Neural cell (in vitro differentiated cells): ENCODE results near the gene LARP1. TPM values are rescaled to one million over a fixed set of nuclear protein-coding genes. Genes with fewer than 3 reads are reported as not detected.

Experiments
- H2AFZ ChIP-seq: fragments of 200-600, 300-800 bp; sonication (generic), shearing (Covaris generic); 2 replicates; pipeline ENCODE4 v1.6.0; 2014; ENCODE audit warnings: low read depth, mild to moderate bottlenecking, antibody characterized with exemption, low read length, moderate library complexity
- H3F3A ChIP-seq: fragments of 200-600 bp; shearing (Covaris generic); 2 replicates; pipeline ENCODE4 v1.6.1; 2016; ENCODE audit warnings: mild to moderate bottlenecking, moderate library complexity, mixed read lengths, antibody characterized with exemption, low read length; ENCODE audit not compliant: insufficient read depth, poor library complexity, severe bottlenecking
- H3K27ac ChIP-seq: fragments of 200-600, 300-800 bp; sonication (generic), shearing (Covaris generic); 2 replicates; pipeline ENCODE4 v1.5.1; 2014; ENCODE audit warnings: mild to moderate bottlenecking, low read length, moderate library complexity
- H3K27me3 ChIP-seq: fragments of 300-800, 200-600 bp; sonication (generic), shearing (Covaris generic); 2 replicates; pipeline ENCODE4 v1.6.0; 2014; ENCODE audit warnings: mild to moderate bottlenecking, low read depth, low read length, moderate library complexity; ENCODE audit not compliant: insufficient read depth
- H3K36me3 ChIP-seq: fragments of 300-800, 200-600 bp; sonication (generic), shearing (Covaris generic); 2 replicates; pipeline ENCODE4 v1.5.1; 2014; ENCODE audit warnings: mild to moderate bottlenecking, antibody characterized with exemption, low read length, moderate library complexity; ENCODE audit not compliant: insufficient read depth
- H3K4me2 ChIP-seq: fragments of 300-800, 200-600 bp; sonication (generic), shearing (Covaris generic); 2 replicates; pipeline ENCODE4 v1.6.0; 2014; ENCODE audit warnings: mild to moderate bottlenecking, low read length
- H3K4me3 ChIP-seq: fragments of 300-800, 200-600 bp; sonication (generic), shearing (Covaris generic); 2 replicates; pipeline ENCODE4 v1.5.1; 2014; ENCODE audit warnings: mild to moderate bottlenecking, low read length, moderate library complexity
- H3K79me2 ChIP-seq: fragments of 200-600 bp; shearing (Covaris generic); replicated peaks from 2 replicates; pipeline ENCODE4 v1.6.0; 2014; ENCODE audit warnings: mild to moderate bottlenecking, low read length, moderate library complexity; ENCODE audit not compliant: insufficient read depth
- H3K9ac ChIP-seq: fragments of 300-800, 200-600 bp; sonication (generic), shearing (Covaris generic); 2 replicates; pipeline ENCODE4 v1.6.1; 2016; ENCODE audit warnings: mild to moderate bottlenecking, low read length, mixed read lengths
- H3K9me2 ChIP-seq: fragments of 200-600 bp; shearing (Covaris generic); 2 replicates; pipeline ENCODE4 v1.6.1; 2016; ENCODE audit warnings: mild to moderate bottlenecking, low read length, mixed read lengths; ENCODE audit not compliant: insufficient read depth
- H3K9me3 ChIP-seq: fragments of 200-600, 300-800 bp; sonication (generic), shearing (Covaris generic); 2 replicates; pipeline ENCODE4 v1.6.1; 2016; ENCODE audit warnings: mild to moderate bottlenecking, mixed run types, low read length, moderate library complexity, mixed read lengths
- H4K20me1 ChIP-seq: fragments of 200-600 bp; shearing (Covaris generic); 2 replicates; pipeline ENCODE4 v1.6.1; 2016; ENCODE audit warnings: mild to moderate bottlenecking, mixed run types; ENCODE audit not compliant: insufficient read depth
- CTCF ChIP-seq: fragments of 450-650 bp; IDR thresholded peaks from 2 replicates; pipeline ENCODE4 v1.5.1; 2014; ENCODE audit warnings: antibody characterized with exemption, mild to moderate bottlenecking, moderate library complexity; ENCODE audit not compliant: poor library complexity, severe bottlenecking
- EP300 ChIP-seq: fragments of 450-650 bp; conservative IDR thresholded peaks from 2 replicates; pipeline ENCODE4 v1.6.1; 2014; ENCODE audit warnings: antibody characterized with exemption, mild to moderate bottlenecking, moderate library complexity; ENCODE audit not compliant: poor library complexity, severe bottlenecking
- EZH2 ChIP-seq: fragments of 200-600, 300-800 bp; shearing (Covaris generic), sonication (generic); IDR thresholded peaks from 2 replicates; pipeline ENCODE4 v1.6.1; 2014; ENCODE audit warnings: antibody characterized with exemption, low read length, borderline replicate concordance, mild to moderate bottlenecking; ENCODE audit not compliant: insufficient read depth, poor library complexity, severe bottlenecking
- MXI1 ChIP-seq: fragments of 450-650 bp; conservative IDR thresholded peaks from 2 replicates; pipeline ENCODE4 v1.6.1; 2014; ENCODE audit warnings: antibody characterized with exemption, mild to moderate bottlenecking; ENCODE audit not compliant: poor library complexity, severe bottlenecking
- POLR2AphosphoS5 ChIP-seq: IDR thresholded peaks from 2 replicates; pipeline ENCODE4 v1.6.1; 2012
- RAD21 ChIP-seq: fragments of 450-650 bp; conservative IDR thresholded peaks from 2 replicates; pipeline ENCODE4 v1.6.1; 2014; ENCODE audit warnings: antibody characterized with exemption, mild to moderate bottlenecking, moderate library complexity
- REST ChIP-seq: IDR thresholded peaks from 2 replicates; pipeline ENCODE4 v1.6.1; 2012; ENCODE audit warnings: borderline replicate concordance
- SMC3 ChIP-seq: fragments of 450-650 bp; conservative IDR thresholded peaks from 2 replicates; pipeline ENCODE4 v1.6.1; 2014; ENCODE audit warnings: antibody characterized with exemption, mild to moderate bottlenecking, moderate library complexity; ENCODE audit not compliant: poor library complexity
- TAF1 ChIP-seq: IDR thresholded peaks from 2 replicates; pipeline ENCODE4 v1.6.1; 2012; ENCODE audit warnings: low read depth
- polyA plus RNA-seq: library from polyadenylated mRNA; depleted of rRNA; stranded (reverse); fragments of >200 nt; gene quantifications from 2 replicates; pipeline ENCODE4 v1.2.3, GENCODE V29; 2014

LARP1 gene
- polyA plus RNA-seq, 1 donor from 2014 or later: 36.1 TPM

GRCh38 chr5:154802050-154802449, 46.9 kb downstream of the LARP1 start:
- H3K27me3 ChIP-seq: no peaks in the 10 kb centered on the region
- H3K27ac ChIP-seq: no peak overlapping the region
- no peaks in the 10 kb centered on the region for H3K9me3 ChIP-seq
- H3K79me2 ChIP-seq: no peaks in the 10 kb centered on the region
- H3K9ac ChIP-seq: no peak overlapping the region
- H3K4me2 ChIP-seq: no peak overlapping the region
- H3F3A ChIP-seq: no peaks in the 10 kb centered on the region
- H3K9me2 ChIP-seq: no peaks in the 10 kb centered on the region
- H4K20me1 ChIP-seq: no peaks in the 10 kb centered on the region
- TF ChIP-seq REST: no peak
- no peak for TF ChIP-seq RAD21
- TF ChIP-seq SMC3: no peak
- TF ChIP-seq EZH2: no peak
- H3K36me3 ChIP-seq: peaks cover 10% of the 10 kb centered on the region
- no peak overlapping the region for H2AFZ ChIP-seq
- H3K4me3 ChIP-seq: no peak overlapping the region

- TF ChIP-seq SMC3 (no peak), TAF1 (no peak), CTCF (no peak), MXI1 (no peak), EP300 (no peak), RAD21 (no peak), REST (no peak), EZH2 (no peak), POLR2AphosphoS5 (no peak)
- Histone ChIP-seq H3K9me3 (no peaks in the 10 kb centered on the region), H3F3A (no peaks in the 10 kb centered on the region), H4K20me1 (no peaks in the 10 kb centered on the region), H3K27ac (no peak overlapping the region), H3K4me2 (no peak overlapping the region), H3K36me3 (peaks cover 10% of the 10 kb centered on the region), H3K79me2 (no peaks in the 10 kb centered on the region), H3K4me3 (no peak overlapping the region), H3K9me2 (no peaks in the 10 kb centered on the region), H3K9ac (no peak overlapping the region), H2AFZ (no peak overlapping the region), H3K27me3 (no peaks in the 10 kb centered on the region)
Observed at GRCh38 chr5:154806176-154806575, 51.0 kb downstream of the LARP1 start.
